Body of pancreas (tissue), 4 donors: ENCODE results near the gene HS6ST2.

Experiments used
- POLR2A ChIP-seq, 3 donors: fragments of 450-650 bp; IDR thresholded peaks; one replicate each; pipeline ENCODE4 v1.6.1; 2016; ENCODE audit warnings: antibody characterized with exemption in 3 of 3, mild to moderate bottlenecking in 2 of 3
- TF ChIP-seq, protein P1 (sequence below), 7 experiments: fragments of 450-650 bp in 4 of 7; fragments of 200-600 bp in 3 of 7; sonication (generic) in 3 of 7; IDR thresholded peaks; one replicate each; pipeline ENCODE4 v1.5.1; 2016 to 2019; ENCODE audit warnings: antibody characterized with exemption in 7 of 7

GRCh38 chrX:132749406-132749805, 209.0 kb downstream of the HS6ST2 start:
- TF ChIP-seq, protein P1, sequence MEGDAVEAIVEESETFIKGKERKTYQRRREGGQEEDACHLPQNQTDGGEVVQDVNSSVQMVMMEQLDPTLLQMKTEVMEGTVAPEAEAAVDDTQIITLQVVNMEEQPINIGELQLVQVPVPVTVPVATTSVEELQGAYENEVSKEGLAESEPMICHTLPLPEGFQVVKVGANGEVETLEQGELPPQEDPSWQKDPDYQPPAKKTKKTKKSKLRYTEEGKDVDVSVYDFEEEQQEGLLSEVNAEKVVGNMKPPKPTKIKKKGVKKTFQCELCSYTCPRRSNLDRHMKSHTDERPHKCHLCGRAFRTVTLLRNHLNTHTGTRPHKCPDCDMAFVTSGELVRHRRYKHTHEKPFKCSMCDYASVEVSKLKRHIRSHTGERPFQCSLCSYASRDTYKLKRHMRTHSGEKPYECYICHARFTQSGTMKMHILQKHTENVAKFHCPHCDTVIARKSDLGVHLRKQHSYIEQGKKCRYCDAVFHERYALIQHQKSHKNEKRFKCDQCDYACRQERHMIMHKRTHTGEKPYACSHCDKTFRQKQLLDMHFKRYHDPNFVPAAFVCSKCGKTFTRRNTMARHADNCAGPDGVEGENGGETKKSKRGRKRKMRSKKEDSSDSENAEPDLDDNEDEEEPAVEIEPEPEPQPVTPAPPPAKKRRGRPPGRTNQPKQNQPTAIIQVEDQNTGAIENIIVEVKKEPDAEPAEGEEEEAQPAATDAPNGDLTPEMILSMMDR (IDR thresholded peaks at IDR 0.05) = no peak
- no peak for TF ChIP-seq POLR2A (IDR thresholded peaks at IDR 0.05)
